OCI-LY3 (cell line): Measurements from ENCODE around the gene WNT7A.

Experiments used
- CTCF ChIP-seq: fragments of 200-600, 300-600 bp; sonication (generic); IDR thresholded peaks from 2 replicates; pipeline ENCODE4 v1.5.1; 2014; ENCODE audit warnings: antibody characterized with exemption, low read length, low read depth
- EZH2phosphoT487 ChIP-seq: fragments of 200-600 bp; shearing (Covaris generic); IDR thresholded peaks from 2 replicates; pipeline ENCODE4 v1.6.1; 2018; ENCODE audit warnings: antibody characterized with exemption, mixed run types, low read depth

GRCh38 chr3:13885704-13886010, 5.8 kb upstream of the WNT7A start:
- no peak for TF ChIP-seq CTCF
- TF ChIP-seq EZH2phosphoT487 = no peak
